ENCODE measurements around the gene CCDC107.
A peak's percentile ranks its signal among the peaks of the same experiment; 100 is the strongest.

CCDC107 gene

DNA sequence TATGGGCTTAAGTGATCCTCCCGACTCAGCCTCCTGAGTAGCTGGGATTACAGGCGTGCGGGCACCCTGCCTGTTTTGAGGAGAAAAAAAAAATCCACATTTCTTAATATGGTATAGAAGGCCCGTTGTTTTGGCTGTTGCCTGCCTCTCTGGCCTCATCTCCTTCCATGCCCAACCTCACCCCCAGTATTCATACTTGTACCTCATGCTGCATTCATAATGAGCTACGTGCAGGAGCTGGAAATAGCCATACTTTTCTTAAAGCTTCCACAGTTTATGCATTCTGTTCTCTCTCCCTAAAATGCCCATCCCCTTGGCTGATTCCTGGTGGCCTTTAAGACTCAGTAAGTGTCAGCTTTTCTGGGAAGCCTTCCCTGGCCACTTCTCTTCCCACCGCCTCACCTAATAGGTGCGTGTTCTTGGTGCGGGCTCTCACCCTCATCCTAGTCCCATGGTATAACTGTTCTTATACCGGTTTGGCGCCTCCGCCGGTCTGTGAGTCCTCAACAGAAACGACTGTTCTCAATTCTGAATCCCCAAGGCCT lies 33.7 kb downstream of the CCDC107 start:
- no peaks in the 10 kb centered on the region for H3K27me3 ChIP-seq (ENCODE audit: control insufficient read depth in 1 of 2, insufficient read depth in 2 of 2, low read length in 2 of 2)
- H3K9ac ChIP-seq (ENCODE audit: low read length in 2 of 2), result peak overlapping the region; percentile 98
- peaks cover 23 to 30% of the 10 kb centered on the region in 2 donors for H3K36me3 ChIP-seq (ENCODE audit: control insufficient read depth in 2 of 2, insufficient read depth in 2 of 2, low read length in 2 of 2)
- H3K4me1 ChIP-seq (ENCODE audit: control insufficient read depth, insufficient read depth, low read length), result peaks cover 22% of the 10 kb centered on the region
- peak overlapping the region; percentile 100 for H3K27ac ChIP-seq (ENCODE audit: low read length)
- no peaks in the 10 kb centered on the region for H3K9me3 ChIP-seq (ENCODE audit: control insufficient read depth in 2 of 2, low read length in 2 of 2)
- H3K4me3 ChIP-seq (ENCODE audit: low read length in 2 of 2), result peak overlapping the region; percentile 70 to 92

GRCh38 chr9:35695943-35696401 lies 37.9 kb downstream of the CCDC107 start:
- Histone ChIP-seq H3K27ac (ENCODE audit: low read length) (peak overlapping the region; percentile 84), H3K9ac (ENCODE audit: low read length in 2 of 2) (no peak overlapping the region), H3K4me1 (ENCODE audit: control insufficient read depth, insufficient read depth, low read length) (peaks cover 26% of the 10 kb centered on the region), H3K27me3 (ENCODE audit: control insufficient read depth in 1 of 2, insufficient read depth in 2 of 2, low read length in 2 of 2) (no peaks in the 10 kb centered on the region), H3K4me3 (ENCODE audit: low read length in 2 of 2) (no peak overlapping the region), H3K9me3 (ENCODE audit: control insufficient read depth in 2 of 2, low read length in 2 of 2) (no peaks in the 10 kb centered on the region), H3K36me3 (ENCODE audit: control insufficient read depth in 2 of 2, insufficient read depth in 2 of 2, low read length in 2 of 2) (peaks cover 50 to 53% of the 10 kb centered on the region in 2 donors)

- no peaks in the 10 kb centered on the region for H3K27me3 ChIP-seq (ENCODE audit: control insufficient read depth in 1 of 2, insufficient read depth in 2 of 2, low read length in 2 of 2)
- H3K9me3 ChIP-seq (ENCODE audit: control insufficient read depth in 2 of 2, low read length in 2 of 2), result no peaks in the 10 kb centered on the region
- H3K4me3 ChIP-seq (ENCODE audit: low read length in 2 of 2), result peak overlapping the region in 1 of 2 donors; percentile 40
- peaks cover 55 to 57% of the 10 kb centered on the region in 2 donors for H3K36me3 ChIP-seq (ENCODE audit: control insufficient read depth in 2 of 2, insufficient read depth in 2 of 2, low read length in 2 of 2)
- H3K4me1 ChIP-seq (ENCODE audit: control insufficient read depth, insufficient read depth, low read length), result peaks cover 26% of the 10 kb centered on the region
- peak overlapping the region; percentile 42 to 43 for H3K9ac ChIP-seq (ENCODE audit: low read length in 2 of 2)
- H3K27ac ChIP-seq (ENCODE audit: low read length), result peak overlapping the region; percentile 84
These were observed 38.6 kb downstream of the CCDC107 start for GRCh38 chr9:35696520-35697215.

DNA sequence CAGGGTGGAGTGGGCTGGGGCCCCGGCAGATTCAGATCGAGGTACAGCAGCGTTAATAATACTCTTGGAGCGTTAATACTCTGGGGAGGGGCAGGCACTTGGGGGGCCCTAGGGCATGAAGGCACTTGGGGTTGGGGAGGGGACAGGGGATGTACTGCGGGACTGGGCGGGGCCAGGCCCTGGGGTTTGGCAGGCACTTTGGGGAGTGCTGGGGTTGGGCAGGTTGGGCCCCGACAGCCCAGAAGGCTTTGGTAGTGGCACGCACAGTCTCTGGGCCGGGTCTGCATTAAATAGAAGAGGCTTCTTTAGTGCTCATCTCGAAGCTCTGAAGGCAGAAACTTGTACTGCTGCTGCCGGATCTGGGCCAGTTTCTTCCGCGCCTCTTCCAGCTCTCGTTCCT lies 39.4 kb downstream of the CCDC107 start:
- no peak overlapping the region for H3K4me3 ChIP-seq (ENCODE audit: low read length in 2 of 2)
- H3K27ac ChIP-seq (ENCODE audit: low read length), result peak overlapping the region; percentile 84
- peaks cover 22% of the 10 kb centered on the region for H3K4me1 ChIP-seq (ENCODE audit: control insufficient read depth, insufficient read depth, low read length)
- H3K27me3 ChIP-seq (ENCODE audit: control insufficient read depth in 1 of 2, insufficient read depth in 2 of 2, low read length in 2 of 2), result no peaks in the 10 kb centered on the region
- peak overlapping the region in 1 of 2 donors; percentile 43 for H3K9ac ChIP-seq (ENCODE audit: low read length in 2 of 2)
- H3K36me3 ChIP-seq (ENCODE audit: control insufficient read depth in 2 of 2, insufficient read depth in 2 of 2, low read length in 2 of 2), result peaks cover 61 to 64% of the 10 kb centered on the region in 2 donors
- H3K9me3 ChIP-seq (ENCODE audit: control insufficient read depth in 2 of 2, low read length in 2 of 2), result no peaks in the 10 kb centered on the region

DNA sequence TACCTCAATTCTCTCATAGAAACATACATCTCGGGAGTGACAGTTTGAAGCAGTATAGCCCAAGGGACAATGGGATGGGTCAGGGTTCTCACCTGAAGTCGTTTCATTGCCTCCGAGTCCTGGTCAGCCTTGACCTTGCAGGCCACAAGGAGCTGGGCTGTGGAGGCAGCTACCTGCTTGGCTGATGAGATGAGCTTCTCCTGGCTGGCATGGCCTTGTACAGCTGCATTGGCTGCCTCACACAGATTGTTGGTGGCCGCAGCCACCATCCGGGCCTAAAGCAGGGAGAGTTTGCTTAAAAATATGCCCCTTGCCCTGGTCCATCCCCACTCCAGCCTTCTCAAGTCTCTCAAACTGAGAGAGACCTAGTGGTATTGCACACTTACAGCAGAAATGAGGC lies 40.1 kb downstream of the CCDC107 start:
- Histone ChIP-seq H3K27ac (ENCODE audit: low read length) (peak overlapping the region; percentile 84), H3K27me3 (ENCODE audit: control insufficient read depth in 1 of 2, insufficient read depth in 2 of 2, low read length in 2 of 2) (no peaks in the 10 kb centered on the region), H3K4me1 (ENCODE audit: control insufficient read depth, insufficient read depth, low read length) (peaks cover 22% of the 10 kb centered on the region), H3K36me3 (ENCODE audit: control insufficient read depth in 2 of 2, insufficient read depth in 2 of 2, low read length in 2 of 2) (peaks cover 68 to 70% of the 10 kb centered on the region in 2 donors), H3K4me3 (ENCODE audit: low read length in 2 of 2) (no peak overlapping the region), H3K9ac (ENCODE audit: low read length in 2 of 2) (no peak overlapping the region), H3K9me3 (ENCODE audit: control insufficient read depth in 2 of 2, low read length in 2 of 2) (no peaks in the 10 kb centered on the region)

- peaks cover 86 to 88% of the 10 kb centered on the region in 2 donors for H3K36me3 ChIP-seq (ENCODE audit: control insufficient read depth in 2 of 2, insufficient read depth in 2 of 2, low read length in 2 of 2)
- no peaks in the 10 kb centered on the region for H3K9me3 ChIP-seq (ENCODE audit: control insufficient read depth in 2 of 2, low read length in 2 of 2)
- H3K27me3 ChIP-seq (ENCODE audit: control insufficient read depth in 1 of 2, insufficient read depth in 2 of 2, low read length in 2 of 2), result no peaks in the 10 kb centered on the region
- H3K4me3 ChIP-seq (ENCODE audit: low read length in 2 of 2), result no peak overlapping the region
- H3K4me1 ChIP-seq (ENCODE audit: control insufficient read depth, insufficient read depth, low read length), result peaks cover 21% of the 10 kb centered on the region
- H3K9ac ChIP-seq (ENCODE audit: low read length in 2 of 2), result no peak overlapping the region
- peak overlapping the region; percentile 84 for H3K27ac ChIP-seq (ENCODE audit: low read length)
These were observed 41.9 kb downstream of the CCDC107 start for GRCh38 chr9:35700031-35700430.

DNA sequence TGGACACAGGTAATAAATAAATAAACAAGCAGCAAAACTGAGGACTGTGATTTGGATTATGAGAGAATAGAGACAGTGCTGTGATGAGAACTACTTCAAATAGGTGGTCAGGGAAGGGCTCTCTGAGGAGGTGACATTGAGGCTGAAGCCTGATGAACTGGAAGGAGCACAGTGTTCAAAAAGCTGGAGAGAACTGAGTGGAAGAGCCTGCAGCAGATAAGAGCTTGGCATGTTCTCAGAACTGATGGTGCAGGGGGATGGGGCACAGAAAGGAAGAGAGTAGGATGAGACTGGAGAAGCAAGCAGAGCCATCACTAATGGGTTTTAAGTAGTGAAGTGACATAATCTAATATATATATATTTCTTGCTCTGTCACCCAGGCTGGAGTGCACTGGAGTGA lies 42.9 kb downstream of the CCDC107 start:
- Histone ChIP-seq H3K4me1 (ENCODE audit: control insufficient read depth, insufficient read depth, low read length) (peaks cover 18% of the 10 kb centered on the region), H3K27me3 (ENCODE audit: control insufficient read depth in 1 of 2, insufficient read depth in 2 of 2, low read length in 2 of 2) (no peaks in the 10 kb centered on the region), H3K27ac (ENCODE audit: low read length) (peak overlapping the region; percentile 33), H3K9me3 (ENCODE audit: control insufficient read depth in 2 of 2, low read length in 2 of 2) (no peaks in the 10 kb centered on the region), H3K4me3 (ENCODE audit: low read length in 2 of 2) (no peak overlapping the region), H3K36me3 (ENCODE audit: control insufficient read depth in 2 of 2, insufficient read depth in 2 of 2, low read length in 2 of 2) (peaks cover 92 to 95% of the 10 kb centered on the region in 2 donors), H3K9ac (ENCODE audit: low read length in 2 of 2) (no peak overlapping the region)

- H3K27ac ChIP-seq (ENCODE audit: low read length), result no peak overlapping the region
- H3K4me3 ChIP-seq (ENCODE audit: low read length in 2 of 2), result no peak overlapping the region
- H3K27me3 ChIP-seq (ENCODE audit: control insufficient read depth in 1 of 2, insufficient read depth in 2 of 2, low read length in 2 of 2), result no peaks in the 10 kb centered on the region
- peaks cover 93 to 97% of the 10 kb centered on the region in 2 donors for H3K36me3 ChIP-seq (ENCODE audit: control insufficient read depth in 2 of 2, insufficient read depth in 2 of 2, low read length in 2 of 2)
- H3K9ac ChIP-seq (ENCODE audit: low read length in 2 of 2), result no peak overlapping the region
- H3K9me3 ChIP-seq (ENCODE audit: control insufficient read depth in 2 of 2, low read length in 2 of 2), result no peaks in the 10 kb centered on the region
- peaks cover 5% of the 10 kb centered on the region for H3K4me1 ChIP-seq (ENCODE audit: control insufficient read depth, insufficient read depth, low read length)
These were observed 44.6 kb downstream of the CCDC107 start for GRCh38 chr9:35702696-35703095.

- no peak overlapping the region for H3K27ac ChIP-seq (ENCODE audit: low read length)
- H3K27me3 ChIP-seq (ENCODE audit: control insufficient read depth in 1 of 2, insufficient read depth in 2 of 2, low read length in 2 of 2), result no peaks in the 10 kb centered on the region
- peaks cover 3% of the 10 kb centered on the region for H3K4me1 ChIP-seq (ENCODE audit: control insufficient read depth, insufficient read depth, low read length)
- H3K36me3 ChIP-seq (ENCODE audit: control insufficient read depth in 2 of 2, insufficient read depth in 2 of 2, low read length in 2 of 2), result peaks cover 92 to 93% of the 10 kb centered on the region in 2 donors
- H3K9ac ChIP-seq (ENCODE audit: low read length in 2 of 2), result no peak overlapping the region
- H3K4me3 ChIP-seq (ENCODE audit: low read length in 2 of 2), result no peak overlapping the region
- H3K9me3 ChIP-seq (ENCODE audit: control insufficient read depth in 2 of 2, low read length in 2 of 2), result no peaks in the 10 kb centered on the region
These were observed 46.0 kb downstream of the CCDC107 start for GRCh38 chr9:35703906-35704672.

- Histone ChIP-seq H3K4me3 (ENCODE audit: low read length in 2 of 2) (no peak overlapping the region), H3K36me3 (ENCODE audit: control insufficient read depth in 2 of 2, insufficient read depth in 2 of 2, low read length in 2 of 2) (peaks cover 82 to 85% of the 10 kb centered on the region in 2 donors), H3K27ac (ENCODE audit: low read length) (peak overlapping the region; percentile 46), H3K4me1 (ENCODE audit: control insufficient read depth, insufficient read depth, low read length) (no peaks in the 10 kb centered on the region), H3K9me3 (ENCODE audit: control insufficient read depth in 2 of 2, low read length in 2 of 2) (no peaks in the 10 kb centered on the region), H3K9ac (ENCODE audit: low read length in 2 of 2) (no peak overlapping the region), H3K27me3 (ENCODE audit: control insufficient read depth in 1 of 2, insufficient read depth in 2 of 2, low read length in 2 of 2) (no peaks in the 10 kb centered on the region)
These were observed 47.3 kb downstream of the CCDC107 start for GRCh38 chr9:35705372-35705771.

Data from stomach smooth muscle (tissue), 2 donors.